IPS-NIHi7 (cell line): ENCODE data around the gene NARF.
"Not testable (repeated sequence)": the region's sequence is repeated elsewhere in the genome, so short reads cannot be mapped to it uniquely, and the experiment has no call there.

ENCODE experiments used
- DNase-seq: peaks from one replicate; pipeline ENCODE4 v3.0.0; 2012; ENCODE audit warnings: mixed read lengths; ENCODE audit errors: extremely low spot score

NARF gene

DNA sequence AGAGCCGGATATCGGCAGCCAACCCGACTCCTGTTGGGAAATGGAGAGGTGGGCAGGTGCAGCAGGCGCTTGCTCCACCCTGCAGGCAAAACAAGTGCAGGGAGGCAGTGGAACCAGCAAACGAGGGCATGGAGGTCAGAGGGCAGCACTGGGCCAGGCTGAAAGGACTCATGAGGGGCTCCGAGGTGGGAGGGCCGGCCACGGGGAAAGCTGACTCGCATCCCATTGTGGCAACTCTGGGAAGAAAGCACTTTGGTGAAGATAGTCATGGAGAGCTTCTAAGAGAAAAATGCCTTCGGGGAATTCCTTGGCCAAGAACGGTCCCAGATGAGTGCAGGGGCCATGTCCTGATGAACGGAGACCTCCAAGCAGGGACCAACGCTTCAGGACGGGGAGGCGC, 12.4 kb upstream of the NARF start:
- no peak for DNase-seq

DNA sequence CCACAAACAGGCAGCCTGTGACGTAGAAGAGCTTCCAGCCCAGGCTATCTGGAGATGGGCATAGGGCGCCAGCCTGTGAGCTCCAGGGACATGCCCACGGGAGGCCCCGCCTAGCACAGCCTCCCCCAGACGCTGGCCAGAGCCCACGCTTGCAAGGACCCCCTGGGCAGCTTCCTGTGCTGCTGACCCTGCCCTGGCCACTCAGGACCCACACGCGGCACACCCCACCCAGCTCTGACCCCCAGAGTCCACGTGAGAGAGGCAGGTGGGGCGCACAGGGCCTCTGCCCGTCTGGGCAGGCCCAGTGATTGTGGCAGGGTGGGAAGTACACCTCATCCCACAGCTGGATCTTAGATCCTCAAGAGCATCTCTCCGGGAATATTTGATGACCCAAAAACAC, 11.9 kb upstream of the NARF start:
- DNase-seq: no peak

DNA sequence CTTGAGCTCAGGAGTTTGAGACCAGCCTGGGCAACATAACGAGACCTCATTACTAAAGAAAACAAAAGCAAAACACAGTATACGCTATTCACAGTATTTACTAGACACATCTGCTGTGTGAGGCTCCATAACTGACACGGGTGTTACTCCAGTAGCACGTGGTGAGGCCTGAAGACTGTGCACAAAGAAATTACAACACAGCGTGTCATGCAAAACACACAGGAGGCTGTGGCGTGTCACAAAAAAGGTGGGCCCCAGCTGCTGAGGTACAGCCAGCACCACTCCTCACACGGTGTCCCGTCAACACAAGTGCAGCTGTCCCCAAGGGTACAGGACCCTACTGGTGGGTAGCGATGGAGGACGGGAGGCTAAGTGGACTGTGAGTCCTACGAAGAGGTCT, 10.7 kb upstream of the NARF start:
- DNase-seq: no peak

DNA sequence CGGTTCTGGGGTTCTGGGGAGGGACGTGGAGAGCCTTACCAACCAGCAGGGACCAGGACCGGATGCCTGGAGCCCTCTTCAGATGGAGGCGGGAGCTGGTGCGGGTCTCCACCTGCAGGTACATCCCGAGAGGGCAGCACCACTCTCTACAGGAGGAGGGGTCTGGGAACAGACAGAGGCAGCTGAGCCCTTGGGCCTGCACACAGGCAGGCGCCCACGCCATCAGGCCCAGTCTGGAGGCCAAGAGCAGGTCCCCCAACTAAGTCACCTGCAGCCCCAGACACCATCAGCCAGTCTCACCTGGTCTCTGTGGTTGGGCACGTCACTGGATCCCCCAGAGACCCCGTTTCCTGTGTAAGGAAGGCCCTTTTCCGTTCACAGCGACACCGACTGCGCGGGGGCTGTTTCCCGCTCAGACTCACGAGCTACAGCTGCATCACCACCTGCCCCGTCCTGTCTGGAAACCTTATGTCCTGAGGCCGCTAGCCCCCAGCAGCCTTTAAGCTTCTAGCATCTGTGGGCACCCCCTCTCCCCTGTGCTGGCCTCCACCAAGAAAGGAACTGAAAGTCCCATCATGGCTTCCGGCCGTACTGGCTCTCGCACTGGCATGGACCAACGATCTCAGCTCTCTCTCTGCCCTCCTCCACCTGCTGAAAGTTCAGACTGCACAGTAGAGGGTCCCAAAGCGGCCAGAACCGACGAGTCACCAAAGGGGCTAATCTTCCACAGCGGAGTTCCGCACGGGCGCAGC, 9.2 kb upstream of the NARF start:
- DNase-seq: no peak

DNA sequence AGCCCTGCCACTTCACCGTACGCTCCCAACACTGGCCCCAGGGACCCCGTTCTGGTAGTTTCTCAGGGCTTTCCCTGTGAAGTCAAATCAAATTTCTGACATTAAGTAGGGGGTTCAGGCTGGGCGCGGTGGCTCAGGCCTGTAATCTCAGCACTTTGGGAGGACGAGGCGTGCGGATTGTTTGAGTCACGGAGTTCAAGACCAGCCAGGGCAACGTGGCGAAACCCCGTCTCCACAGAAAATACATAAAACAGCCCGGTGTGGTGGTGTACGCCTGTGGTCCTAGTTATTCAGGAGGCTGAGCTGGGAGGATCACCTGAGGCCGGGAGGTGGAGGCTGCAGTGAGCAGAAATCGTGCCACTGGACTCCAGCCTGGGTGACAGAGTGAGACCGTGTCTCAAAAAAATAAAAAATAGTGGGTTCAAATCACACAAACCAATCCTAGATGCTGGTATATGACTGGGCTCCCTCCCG, 8.6 kb upstream of the NARF start:
- no peak for DNase-seq

DNA sequence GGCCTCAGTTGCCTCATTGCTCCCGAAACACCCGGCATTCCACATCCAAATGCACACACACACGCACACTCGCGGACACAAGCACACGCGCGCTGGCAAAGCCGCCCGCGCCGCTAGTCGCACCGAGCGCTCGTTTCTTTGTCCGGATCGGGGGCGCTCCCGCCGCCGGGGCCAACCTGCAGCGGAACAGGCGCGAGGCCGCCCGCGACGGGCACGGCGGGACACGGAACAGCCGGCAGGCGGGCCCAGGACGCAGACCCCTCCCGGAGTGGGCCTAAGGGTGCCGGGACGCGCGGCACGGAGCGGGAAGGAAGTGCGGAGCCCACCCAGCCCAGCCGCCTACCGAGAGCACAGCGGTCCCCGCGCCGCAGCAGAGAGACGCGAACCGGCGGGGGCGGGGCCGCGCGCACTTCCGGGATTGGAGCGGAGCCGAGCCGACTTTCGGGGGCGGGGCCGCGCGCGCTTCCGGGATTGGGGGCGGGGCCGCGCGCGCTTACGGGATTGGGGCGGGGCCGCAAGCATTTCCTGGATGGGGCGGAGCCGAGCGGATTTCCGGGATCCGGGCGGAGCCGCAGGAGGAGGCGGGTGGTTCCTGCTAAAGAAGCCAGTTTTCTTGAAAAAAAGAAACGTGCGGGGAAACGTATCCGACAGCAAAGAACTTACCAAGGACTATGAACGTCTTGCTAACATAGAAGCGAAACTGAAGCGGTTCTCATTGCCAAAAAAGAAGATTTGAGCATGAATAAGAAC, 8.0 kb upstream of the NARF start, which contains the start of gene CYBC1:
CYBC1 (minus strand) TSS at position 396 of the 750 bp plus-strand sequence. CDS start 1,498 bp downstream, outside the sequence.
- peak; percentile 96 for DNase-seq

DNA sequence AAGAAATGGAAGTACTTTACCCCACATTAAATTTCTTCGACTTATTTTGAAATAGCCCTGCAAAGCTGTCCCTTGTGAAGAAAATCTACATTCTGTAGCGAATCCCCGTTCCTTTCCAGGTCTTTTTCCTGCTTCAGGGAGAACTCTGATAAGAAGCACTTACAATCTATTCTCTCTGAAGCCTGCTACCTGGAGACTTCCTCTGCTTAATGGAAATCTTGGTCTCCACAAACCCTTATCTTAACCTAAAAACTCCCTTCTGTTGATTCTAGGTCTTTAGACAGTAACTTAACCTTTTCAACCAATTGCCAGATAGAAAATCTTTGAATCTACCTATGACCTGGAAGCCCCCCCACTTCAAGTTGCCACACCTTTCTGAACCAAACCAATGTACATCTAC, 6.4 kb upstream of the NARF start:
- no peak for DNase-seq

DNA sequence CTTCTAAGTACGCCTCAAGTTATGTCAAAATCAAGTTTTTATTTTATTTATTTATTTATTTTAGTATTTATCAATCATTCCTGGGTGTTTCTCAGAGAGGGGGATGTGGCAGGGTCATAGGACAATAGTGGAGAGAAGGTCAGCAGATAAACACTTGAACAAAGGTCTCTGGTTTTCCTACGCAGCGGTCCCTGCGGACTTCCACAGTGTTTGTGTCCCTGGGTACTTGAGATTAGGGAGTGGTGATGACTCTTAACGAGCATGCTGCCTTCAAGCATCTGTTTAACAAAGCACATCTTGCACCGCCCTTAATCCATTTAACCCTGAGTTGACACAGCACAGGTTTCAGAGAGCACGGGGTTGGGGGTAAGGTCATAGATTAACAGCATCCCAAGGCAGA, 5.4 kb upstream of the NARF start:
- DNase-seq: not testable (repeated sequence)

DNA sequence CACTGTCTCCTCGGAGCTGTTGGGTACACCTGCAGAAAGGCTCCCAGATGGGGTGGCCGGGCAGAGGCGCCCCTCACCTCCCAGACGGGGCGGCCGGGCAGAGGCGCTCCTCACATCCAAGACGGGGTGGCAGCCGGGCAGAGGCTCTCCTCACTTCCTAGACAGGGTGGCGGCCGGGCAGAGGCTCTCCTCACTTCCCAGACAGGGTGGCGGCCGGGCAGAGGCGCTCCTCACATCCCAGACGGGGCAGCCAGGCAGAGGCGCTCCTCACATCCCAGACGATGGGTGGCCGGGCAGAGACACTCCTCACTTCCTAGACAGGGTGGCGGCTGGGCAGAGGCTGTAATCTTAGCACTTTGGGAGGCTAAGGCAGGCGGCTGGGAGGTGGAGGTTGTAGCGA, 4.8 kb upstream of the NARF start:
- not testable (repeated sequence) for DNase-seq

DNA sequence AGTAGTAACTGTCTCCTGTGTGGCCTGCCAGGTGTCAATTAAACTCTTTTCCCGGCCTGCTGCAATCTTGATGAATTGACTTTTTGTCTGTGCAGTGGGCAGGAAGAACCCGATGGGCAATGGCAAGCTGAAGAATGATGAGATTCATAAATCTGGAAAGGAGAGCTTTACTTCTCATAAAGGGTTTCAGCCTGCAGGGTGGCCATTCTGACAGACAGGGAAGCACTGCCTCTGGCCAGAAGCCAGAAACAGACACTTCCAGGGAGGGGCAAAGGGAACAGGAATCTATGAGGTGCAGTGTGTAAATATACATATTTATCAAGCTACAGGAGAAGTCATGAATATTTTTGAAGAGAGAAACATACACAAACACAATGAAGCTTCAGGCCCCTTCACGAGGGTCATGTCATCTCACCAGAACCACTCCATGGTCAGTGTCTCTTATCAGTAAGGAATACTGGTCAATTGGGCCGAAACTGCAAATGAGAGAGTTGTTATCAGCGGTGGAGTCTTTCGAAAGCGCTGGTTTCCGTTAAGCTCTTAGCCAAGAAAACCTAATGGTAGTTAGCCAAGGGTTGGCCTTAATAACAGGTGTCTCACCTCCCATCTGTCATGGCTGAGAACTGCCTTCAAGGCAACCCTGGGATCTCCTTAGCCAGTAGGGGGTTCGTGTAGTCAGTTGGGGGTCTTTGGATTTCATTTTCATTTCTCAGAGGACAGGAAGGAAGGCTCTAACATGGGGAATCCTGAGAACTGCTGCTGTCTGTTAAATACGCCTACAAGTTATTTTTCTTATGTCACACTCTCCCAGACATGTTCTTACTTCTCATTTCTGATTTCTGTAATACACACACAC, 1.2 kb upstream of the NARF start:
- no peak for DNase-seq

DNA sequence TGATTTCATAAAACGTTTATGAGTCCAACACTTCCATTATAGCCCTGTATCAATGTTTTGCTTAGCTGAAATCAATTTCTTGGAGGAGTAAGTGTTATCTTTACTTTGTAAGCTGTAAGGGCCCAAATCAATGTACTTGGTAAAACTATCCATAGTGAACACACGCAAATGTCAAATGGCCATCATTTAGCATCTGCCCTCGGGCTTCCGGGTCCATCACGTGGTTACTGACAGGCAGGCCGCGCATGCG, 687 bp upstream of the NARF start:
- no peak for DNase-seq

DNA sequence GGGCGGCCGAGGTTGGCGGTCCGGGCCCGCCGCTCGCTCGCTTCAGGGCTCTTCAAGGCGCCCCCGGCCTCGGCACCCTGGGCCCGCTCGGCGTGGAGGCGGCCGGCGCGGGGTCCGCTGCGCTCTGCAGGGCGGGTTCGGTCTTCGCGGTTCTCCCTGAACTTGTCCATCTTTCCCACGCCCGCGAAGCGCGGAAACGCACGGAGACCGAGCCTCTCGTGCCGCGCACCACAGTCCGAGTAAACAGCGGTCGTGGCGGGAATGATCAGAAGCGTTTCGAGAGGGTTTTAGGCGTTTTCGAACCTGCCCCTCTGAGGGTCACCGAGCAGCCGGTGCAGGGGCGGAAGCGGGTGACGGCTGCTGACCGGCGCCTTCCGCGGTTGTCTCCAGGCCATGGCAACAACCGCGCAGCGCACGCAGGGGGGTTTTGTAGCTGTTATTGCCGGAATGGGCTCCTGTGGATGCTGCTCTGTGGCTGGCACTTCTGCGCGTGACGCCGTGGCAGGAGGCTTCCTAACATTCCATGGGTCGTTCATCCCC, 414 bp downstream of the NARF start:
- peak; percentile 43 for DNase-seq

DNA sequence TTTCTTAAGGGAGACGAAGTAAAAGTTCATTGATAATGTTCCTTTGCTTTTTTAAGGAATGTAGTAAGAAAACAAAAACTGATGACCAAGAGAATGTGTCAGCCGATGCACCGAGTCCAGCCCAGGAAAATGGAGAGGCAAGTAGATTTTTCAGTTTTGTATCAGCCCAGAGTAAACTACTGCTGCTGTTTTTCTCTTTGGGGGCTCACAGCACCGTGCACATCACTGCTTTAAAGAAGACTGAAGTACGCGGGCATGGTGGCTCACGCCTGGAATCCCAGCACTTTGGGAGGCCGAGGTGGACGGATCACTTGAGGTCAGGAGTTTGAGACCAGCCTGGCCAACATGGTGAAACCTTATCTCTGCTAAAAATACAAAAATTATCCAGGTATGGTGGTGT, 1.4 kb downstream of the NARF start:
- not testable (repeated sequence) for DNase-seq

DNA sequence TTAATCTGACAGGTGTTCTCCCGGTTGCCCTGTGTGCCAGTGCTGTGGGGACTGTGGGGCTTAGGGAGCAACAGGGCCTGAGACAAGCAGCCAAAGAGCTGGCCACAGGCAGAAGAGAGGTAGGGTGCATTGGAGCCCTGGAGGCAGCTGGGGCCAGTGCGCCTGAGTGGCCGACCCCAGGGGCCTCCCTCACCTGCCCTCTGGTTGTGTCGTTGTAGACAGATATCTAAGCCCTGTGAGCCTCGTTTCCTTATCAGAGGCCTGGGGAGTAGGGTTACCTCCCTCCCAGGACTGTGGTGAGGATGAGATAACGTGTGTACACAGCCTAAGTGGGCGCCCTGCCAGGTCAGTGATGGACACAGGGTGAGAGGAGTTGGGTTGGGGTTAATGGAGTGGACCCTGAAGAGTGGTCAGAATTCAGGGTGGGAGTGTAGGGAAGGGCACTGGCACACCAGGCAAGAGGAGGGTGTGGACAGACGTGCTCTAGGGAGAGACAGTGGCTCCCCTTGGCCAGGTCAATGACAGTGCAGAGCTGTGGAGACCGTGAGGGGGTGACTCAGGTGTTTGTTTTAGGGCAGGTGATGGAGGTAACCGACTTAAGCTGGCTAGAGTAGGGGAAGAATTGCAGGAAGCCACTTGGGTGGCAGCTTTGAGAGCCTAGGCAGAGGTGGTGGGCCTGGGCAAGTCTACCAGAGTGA, 3.4 kb downstream of the NARF start:
- no peak for DNase-seq

DNA sequence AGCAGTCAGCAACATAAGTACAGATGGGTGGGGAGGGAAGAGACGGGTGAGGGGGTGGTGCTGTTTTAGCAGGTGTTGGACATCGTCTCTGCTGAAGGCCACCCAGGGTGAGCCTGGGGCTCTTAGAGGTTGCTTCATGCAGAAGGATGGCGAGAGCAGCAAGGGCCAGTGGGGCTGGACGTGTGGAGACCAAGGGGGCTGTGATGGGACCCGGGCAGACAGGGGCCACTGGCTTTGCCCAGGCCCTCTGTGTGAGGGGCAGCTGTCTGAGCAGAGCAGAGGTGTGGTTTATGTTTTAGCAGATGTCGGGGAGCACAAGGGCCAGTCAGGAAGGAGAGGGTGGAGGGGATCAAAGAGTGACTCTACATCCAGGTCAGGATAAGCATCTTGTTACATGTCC, 4.8 kb downstream of the NARF start:
- no peak for DNase-seq

DNA sequence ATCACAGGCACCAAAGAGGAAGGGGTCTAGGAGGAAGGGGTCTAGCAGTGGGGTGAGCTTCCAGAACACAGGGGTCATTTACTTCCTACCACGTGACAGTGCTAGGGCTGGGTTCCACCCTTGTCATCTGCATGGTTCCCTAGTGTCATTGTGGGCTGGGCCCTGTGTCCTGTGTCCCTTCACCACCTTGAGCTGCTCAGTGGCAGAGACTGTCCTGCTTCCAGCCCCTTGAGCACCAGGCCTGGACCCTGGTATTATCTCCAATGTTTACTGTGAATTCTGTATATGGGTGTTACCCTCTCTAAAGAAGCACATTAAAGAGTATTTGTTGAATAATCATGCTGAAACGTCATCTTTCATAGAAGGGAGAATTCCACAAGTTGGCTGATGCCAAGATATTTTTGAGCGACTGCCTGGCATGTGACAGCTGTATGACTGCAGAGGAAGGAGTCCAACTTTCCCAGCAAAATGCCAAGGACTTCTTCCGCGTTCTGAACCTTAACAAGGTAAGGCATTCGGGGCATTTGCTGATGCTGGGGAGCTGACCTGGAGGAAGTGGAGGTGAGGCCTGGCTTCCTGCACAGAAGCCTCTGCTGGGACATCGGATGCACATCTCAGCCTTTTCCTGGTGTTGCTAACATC, 5.5 kb downstream of the NARF start:
- no peak for DNase-seq

DNA sequence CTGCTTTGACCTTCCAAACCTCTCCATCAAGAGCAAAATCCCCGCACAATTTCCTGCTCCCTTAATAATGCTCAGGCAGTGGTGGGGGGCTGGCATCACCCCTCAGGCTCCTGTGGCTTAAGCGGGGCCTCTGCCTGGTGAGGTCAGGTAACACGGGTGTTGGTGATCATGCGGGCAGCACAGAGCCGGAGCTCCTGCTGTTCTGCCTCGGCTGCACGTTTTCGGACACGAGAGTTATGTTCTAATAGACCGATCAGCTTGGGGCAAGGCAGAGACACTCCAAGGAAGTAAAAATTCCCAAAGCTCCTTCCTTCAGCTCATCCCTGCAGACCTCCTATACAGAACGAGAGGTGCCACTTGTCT, 6.0 kb downstream of the NARF start:
- DNase-seq: no peak

DNA sequence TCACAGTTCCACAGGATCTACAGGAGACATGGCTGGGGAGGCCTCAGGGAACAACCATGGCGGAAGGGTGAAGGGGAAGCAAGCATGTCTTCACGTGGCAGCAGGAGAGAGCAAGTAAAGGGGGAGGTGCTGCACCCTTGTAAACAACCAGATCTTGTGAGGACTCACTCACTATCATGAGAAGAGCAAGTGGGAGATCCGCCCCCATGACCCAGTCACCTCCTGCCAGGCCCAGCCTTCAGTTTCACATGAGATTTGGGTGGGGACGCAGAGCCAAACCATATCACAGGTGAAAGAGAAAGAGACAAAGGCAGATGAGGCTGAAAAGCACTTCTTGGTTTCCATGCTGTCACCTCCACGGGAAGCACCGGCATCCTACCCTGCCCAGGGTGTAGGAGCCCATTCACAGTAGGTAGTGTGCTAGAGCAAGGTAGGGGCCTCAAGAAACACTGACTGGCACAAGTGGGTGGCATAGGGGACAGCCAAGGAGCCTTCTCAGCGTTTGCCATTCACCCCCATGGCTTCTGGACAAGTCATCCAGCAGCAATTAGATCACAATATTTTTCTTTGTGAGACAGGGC, 6.6 kb downstream of the NARF start:
- no peak for DNase-seq

DNA sequence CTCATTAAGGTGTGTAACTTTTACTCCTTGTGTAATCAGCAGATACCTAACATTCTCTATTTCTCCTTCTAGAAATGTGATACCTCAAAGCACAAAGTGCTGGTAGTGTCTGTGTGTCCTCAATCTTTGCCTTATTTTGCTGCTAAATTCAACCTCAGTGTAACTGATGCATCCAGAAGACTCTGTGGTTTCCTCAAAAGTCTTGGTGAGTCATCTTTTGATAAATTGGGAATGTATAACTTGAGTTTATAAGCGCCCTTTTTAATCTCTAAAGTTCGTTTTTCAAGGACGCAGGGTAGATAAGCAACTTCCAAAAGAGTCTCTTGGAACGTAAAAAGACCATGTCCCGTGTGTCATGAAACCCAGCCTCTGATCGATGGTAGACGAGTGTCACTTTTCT, 10.2 kb downstream of the NARF start:
- no peak for DNase-seq

DNA sequence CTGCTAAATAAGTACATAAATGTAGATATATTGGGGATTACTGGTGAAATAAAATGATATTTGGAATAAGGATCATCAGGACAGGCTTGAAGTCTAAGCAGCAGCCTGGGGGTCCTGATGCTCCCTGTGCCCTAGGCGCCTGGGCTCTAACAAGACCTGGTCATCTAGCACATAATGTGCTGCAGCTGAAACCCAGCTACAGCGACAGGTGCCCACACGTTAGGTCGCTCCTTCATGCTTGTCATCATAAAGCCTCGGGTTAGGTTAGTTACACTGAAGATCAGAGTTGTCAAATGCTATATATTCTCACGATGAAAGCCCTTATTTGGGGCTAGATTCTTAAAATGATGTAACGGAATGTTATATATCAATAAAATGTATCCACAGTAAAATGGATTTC, 11.5 kb downstream of the NARF start:
- no peak for DNase-seq
